Stimulated activated CD8-positive, alpha-beta memory T cell treated with anti-CD3 and anti-CD28 coated beads, Interleukin-7, amount 100 ng/mL, for 24 hours (primary cell): ENCODE measurements around the gene TMEM106C.

ENCODE experiments used
- DNase-seq: peaks from one replicate; pipeline ENCODE4 v3.0.0-alpha.2; 2020; ENCODE audit warnings: low read depth

Gene TMEM106C

DNA sequence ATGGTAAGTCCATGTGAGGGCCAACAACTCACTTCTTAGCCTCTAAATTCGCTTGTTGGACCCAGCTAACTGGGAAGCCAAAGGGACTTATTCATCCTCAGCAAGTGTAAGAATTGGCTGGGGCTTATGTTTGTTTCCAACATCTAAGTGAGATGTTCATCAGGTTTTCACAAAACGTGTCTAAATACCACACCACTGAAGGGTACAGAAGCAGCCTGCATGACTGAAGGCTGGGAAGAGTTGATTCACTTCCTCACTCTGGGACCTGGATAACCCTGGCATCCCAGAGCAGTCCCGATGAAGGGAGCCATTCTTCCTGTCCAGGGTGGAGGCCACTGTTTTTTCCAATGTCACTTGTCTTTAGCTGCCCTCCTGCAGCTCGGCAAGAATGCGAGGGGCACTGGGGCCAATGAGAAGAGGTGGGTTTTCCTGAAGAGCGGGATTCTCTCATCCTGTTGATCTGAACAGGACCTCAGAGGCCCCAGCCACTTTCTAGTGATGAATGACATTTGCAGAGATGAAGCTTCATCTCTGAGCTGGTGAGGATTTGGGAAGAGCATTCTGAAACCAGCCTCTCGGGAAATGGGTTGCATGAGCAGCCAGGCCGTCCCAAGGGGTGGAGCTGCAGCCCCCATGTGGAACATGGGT lies 53.1 kb downstream of the TMEM106C start:
- DNase-seq, result no peak

DNA sequence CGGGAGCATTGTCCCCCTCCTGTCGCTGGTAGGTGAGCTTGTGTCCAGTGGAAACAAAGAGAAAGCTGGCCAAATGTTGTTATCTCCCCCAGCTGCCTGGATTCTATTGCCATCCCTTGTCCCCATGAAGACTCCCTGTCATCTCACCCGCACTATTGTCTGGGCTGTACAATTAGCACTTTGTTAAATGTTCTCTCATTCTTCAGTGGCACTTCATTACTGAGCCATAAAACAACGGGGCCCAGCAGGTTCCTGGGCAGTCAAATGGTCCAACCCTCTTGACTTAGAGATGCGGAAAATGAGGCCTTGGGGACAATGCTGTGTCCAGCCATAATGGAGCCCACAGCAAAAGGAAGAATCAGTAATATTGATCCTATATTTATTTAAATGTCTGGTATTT lies 54.1 kb downstream of the TMEM106C start:
- DNase-seq, result no peak

DNA sequence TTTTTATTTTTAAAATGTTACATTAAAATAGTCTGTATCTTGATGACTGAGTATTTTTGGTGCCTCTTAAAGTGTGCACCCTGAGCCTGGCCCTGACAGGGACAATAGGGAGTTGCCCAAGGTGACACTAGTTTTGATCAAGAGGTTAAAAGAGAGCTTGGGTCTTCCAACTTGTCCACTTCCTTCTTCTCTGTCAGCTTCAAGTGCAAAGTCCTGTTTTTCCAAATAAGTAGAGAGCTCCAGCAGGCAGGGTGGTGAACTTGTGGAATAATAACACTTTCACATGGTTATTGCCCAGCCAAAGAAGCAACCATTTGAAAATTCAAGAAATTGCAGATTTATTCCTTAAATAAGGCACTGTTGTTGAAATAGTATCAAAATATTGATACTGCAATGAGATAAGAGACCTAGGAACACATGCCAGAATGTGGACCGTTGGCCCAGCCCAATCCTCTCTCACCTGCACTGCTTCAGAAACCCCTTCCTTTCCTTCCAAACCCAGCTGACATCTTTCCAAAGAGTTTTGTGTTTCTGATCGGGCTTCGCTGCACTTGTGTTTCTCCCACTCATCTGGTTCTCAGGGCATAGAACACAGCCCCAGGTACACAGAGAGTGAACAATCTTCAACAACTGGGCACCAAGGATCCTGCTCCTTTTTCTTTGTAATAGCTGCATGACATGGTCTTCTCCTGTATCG lies 54.7 kb downstream of the TMEM106C start:
- DNase-seq, result no peak
